Panc1 (cell line): ENCODE results near the gene P2RX1. TPM values are rescaled to one million over a fixed set of nuclear protein-coding genes. Genes with fewer than 3 reads are reported as not detected.

Experiments
- ATAC-seq: fragments of 200-7000 bp; cut with Tn5 transposase; 2 replicates; pipeline ENCODE4 v1.9.1; 2020; ENCODE audit warnings: mild to moderate bottlenecking, moderate library complexity
- BruUV-seq: library from RNA; stranded (reverse); fragments of 400-500 nt; replicated peaks from 2 replicates; lab custom pipeline; 2021; lab: Mats Ljungman, UMichigan
- CTCF ChIA-PET: fragments of 300-600 bp; sonication (Branson Sonifier 250); formaldehyde crosslinking; loops from one replicate; lab custom pipeline; 2022; ENCODE audit warnings: antibody characterized with exemption; lab: Charles Lee
- POLR2A ChIA-PET: fragments of 300-600 bp; sonication (Branson Sonifier 250); formaldehyde crosslinking; loops from one replicate; lab custom pipeline; 2022; ENCODE audit warnings: antibody characterized with exemption; lab: Charles Lee
- DNase-seq: peaks from one replicate; pipeline ENCODE4 v3.0.0-alpha.2; 2010; ENCODE audit warnings: low read depth, low spot score
- H3K27ac ChIP-seq: 2 replicates; pipeline ENCODE4 v1.5.1; 2011; ENCODE audit warnings: mild to moderate bottlenecking, low read length, inconsistent platforms
- H3K27me3 ChIP-seq: fragments of 200-500 bp; sonication (Bioruptor generic); 2 replicates; pipeline ENCODE4 v1.6.0; 2014; ENCODE audit warnings: low read length, inconsistent platforms; ENCODE audit not compliant: control insufficient read depth, insufficient read depth
- H3K36me3 ChIP-seq: fragments of 200-500 bp; sonication (Bioruptor generic); 2 replicates; pipeline ENCODE4 v1.5.1; 2014; ENCODE audit warnings: inconsistent platforms, mild to moderate bottlenecking, low read length, moderate library complexity; ENCODE audit not compliant: control insufficient read depth, insufficient read depth
- H3K4me1 ChIP-seq: 2 replicates; pipeline ENCODE4 v1.5.1; 2011; ENCODE audit warnings: inconsistent platforms, mild to moderate bottlenecking, low read length, moderate library complexity; ENCODE audit not compliant: control insufficient read depth, insufficient read depth
- H3K4me3 ChIP-seq, 2 experiments: 2 replicates each; pipeline ENCODE4 v1.5.1; 2011 to 2012; ENCODE audit warnings: low read depth in 2 of 2, low read length in 2 of 2, mild to moderate bottlenecking in 2 of 2, inconsistent platforms in 1 of 2, moderate library complexity in 1 of 2
- H3K9me3 ChIP-seq: fragments of 200-500 bp; sonication (Bioruptor generic); 2 replicates; pipeline ENCODE4 v1.5.1; 2014; ENCODE audit warnings: low read depth, mild to moderate bottlenecking, inconsistent platforms, low read length, moderate library complexity; ENCODE audit not compliant: control insufficient read depth, insufficient read depth
- POLR2AphosphoS5 ChIP-seq: IDR thresholded peaks from 2 replicates; pipeline ENCODE4 v1.6.1; 2012; ENCODE audit warnings: mild to moderate bottlenecking, low read depth, low read length, moderate library complexity
- SIN3A ChIP-seq: IDR thresholded peaks from 2 replicates; pipeline ENCODE4 v1.6.1; 2012; ENCODE audit warnings: low read depth, mild to moderate bottlenecking, low read length, moderate library complexity, borderline replicate concordance; ENCODE audit not compliant: insufficient read depth
- TCF7L2 ChIP-seq: IDR thresholded peaks from 2 replicates; pipeline ENCODE4 v1.6.1; 2011; ENCODE audit warnings: mild to moderate bottlenecking, low read depth, low read length, inconsistent platforms
- in situ Hi-C: cut with HindIII; loops from 2 replicates; pipeline ENCODE4 v1.10.0; 2016; ENCODE audit warnings: low sequenced_read_pairs, low pct_unique_long_range_greater_than_20kb
- intact Hi-C: fragments of 100-400 bp; cut with micrococcal nuclease; formaldehyde crosslinking; loops from one replicate; pipeline ENCODE4 v1.10.0; 2022; ENCODE audit not compliant: unreplicated experiment
- total RNA-seq: library from RNA; stranded (reverse); gene quantifications from one replicate; pipeline ENCODE4 v1.2.1, GENCODE V29; 2021; ENCODE audit not compliant: unreplicated experiment
- TF ChIP-seq, protein P1 (sequence below): fragments of 450-650 bp; IDR thresholded peaks from 2 replicates; pipeline ENCODE4 v1.5.1; 2017; ENCODE audit warnings: mild to moderate bottlenecking
- TF ChIP-seq, protein P2 (sequence below), 2 experiments: IDR thresholded peaks; 2 replicates each; pipeline ENCODE4 v1.6.1; 2011 to 2012; ENCODE audit warnings: low read depth in 2 of 2, control low read depth in 1 of 2, low read length in 1 of 2, mild to moderate bottlenecking in 1 of 2, moderate library complexity in 1 of 2; ENCODE audit not compliant: insufficient read depth in 1 of 2

P2RX1 gene
- total RNA-seq, 1 experiment from 2014 or later = not detected

DNA sequence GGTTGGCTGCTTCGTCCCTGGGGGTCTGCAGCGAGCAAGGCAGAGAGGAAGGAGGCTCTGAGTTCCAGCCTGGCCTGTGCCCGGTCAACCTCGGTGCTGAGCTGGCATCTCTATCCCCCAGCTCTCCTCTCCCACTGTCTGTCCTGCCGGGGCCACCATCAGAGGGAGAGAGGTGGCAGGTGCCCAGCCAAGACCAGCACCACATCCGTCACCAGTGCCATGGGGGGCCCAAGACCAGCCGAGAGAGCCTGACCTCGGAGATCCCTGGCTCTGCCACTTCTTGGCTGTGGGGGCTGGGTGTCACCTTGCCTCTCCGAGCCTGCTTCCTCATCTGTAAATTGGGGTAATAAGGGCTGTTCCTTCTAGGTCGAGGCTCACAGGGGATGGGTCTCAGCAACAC is 560 bp upstream of the P2RX1 start:
- ChIA-PET CTCF (no interaction called here), POLR2A (no interaction called here)
- Histone ChIP-seq H3K9me3 (no peaks in the 10 kb centered on the region), H3K36me3 (no peaks in the 10 kb centered on the region), H3K27me3 (no peaks in the 10 kb centered on the region), H3K4me3 (no peak overlapping the region), H3K4me1 (no peaks in the 10 kb centered on the region; the same call in 1 of the 2 replicates), H3K27ac (no peak overlapping the region)
- TF ChIP-seq, protein P1, sequence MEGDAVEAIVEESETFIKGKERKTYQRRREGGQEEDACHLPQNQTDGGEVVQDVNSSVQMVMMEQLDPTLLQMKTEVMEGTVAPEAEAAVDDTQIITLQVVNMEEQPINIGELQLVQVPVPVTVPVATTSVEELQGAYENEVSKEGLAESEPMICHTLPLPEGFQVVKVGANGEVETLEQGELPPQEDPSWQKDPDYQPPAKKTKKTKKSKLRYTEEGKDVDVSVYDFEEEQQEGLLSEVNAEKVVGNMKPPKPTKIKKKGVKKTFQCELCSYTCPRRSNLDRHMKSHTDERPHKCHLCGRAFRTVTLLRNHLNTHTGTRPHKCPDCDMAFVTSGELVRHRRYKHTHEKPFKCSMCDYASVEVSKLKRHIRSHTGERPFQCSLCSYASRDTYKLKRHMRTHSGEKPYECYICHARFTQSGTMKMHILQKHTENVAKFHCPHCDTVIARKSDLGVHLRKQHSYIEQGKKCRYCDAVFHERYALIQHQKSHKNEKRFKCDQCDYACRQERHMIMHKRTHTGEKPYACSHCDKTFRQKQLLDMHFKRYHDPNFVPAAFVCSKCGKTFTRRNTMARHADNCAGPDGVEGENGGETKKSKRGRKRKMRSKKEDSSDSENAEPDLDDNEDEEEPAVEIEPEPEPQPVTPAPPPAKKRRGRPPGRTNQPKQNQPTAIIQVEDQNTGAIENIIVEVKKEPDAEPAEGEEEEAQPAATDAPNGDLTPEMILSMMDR = no peak
- TF ChIP-seq POLR2AphosphoS5 = no peak
- TF ChIP-seq SIN3A = no peak
- no peak for TF ChIP-seq TCF7L2
- TF ChIP-seq, protein P2, sequence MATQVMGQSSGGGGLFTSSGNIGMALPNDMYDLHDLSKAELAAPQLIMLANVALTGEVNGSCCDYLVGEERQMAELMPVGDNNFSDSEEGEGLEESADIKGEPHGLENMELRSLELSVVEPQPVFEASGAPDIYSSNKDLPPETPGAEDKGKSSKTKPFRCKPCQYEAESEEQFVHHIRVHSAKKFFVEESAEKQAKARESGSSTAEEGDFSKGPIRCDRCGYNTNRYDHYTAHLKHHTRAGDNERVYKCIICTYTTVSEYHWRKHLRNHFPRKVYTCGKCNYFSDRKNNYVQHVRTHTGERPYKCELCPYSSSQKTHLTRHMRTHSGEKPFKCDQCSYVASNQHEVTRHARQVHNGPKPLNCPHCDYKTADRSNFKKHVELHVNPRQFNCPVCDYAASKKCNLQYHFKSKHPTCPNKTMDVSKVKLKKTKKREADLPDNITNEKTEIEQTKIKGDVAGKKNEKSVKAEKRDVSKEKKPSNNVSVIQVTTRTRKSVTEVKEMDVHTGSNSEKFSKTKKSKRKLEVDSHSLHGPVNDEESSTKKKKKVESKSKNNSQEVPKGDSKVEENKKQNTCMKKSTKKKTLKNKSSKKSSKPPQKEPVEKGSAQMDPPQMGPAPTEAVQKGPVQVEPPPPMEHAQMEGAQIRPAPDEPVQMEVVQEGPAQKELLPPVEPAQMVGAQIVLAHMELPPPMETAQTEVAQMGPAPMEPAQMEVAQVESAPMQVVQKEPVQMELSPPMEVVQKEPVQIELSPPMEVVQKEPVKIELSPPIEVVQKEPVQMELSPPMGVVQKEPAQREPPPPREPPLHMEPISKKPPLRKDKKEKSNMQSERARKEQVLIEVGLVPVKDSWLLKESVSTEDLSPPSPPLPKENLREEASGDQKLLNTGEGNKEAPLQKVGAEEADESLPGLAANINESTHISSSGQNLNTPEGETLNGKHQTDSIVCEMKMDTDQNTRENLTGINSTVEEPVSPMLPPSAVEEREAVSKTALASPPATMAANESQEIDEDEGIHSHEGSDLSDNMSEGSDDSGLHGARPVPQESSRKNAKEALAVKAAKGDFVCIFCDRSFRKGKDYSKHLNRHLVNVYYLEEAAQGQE (IDR thresholded peaks at IDR 0.05; ENCODE audit: insufficient read depth in 1 of 2, low read depth in 2 of 2, low read length in 1 of 2) = no peak
- in situ Hi-C loops = no loop called here
- DNase-seq (no peak), ATAC-seq (no peak)
- no TSS peak for BruUV-seq
- intact Hi-C loops = no loop called here

DNA sequence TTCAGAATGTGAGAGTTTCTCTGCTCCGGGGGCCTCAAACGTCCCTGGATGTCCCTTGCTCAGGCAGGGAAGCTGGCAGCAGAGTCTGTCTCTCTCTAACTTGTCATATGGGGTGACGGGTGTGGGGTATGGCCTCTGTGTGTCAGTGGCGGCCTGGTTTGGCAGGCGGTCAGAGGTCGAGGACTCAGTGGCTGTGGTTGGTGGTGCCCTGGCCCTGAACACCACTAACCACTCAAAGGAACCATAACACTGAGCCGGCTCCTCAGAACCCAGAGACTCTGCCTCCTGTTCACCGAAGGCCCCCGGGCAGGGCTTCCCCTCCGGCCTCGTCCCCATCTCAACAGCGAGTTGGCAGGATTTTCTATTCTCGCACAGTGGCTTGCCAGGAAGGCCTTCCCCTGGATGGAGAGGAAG is 677 bp downstream of the P2RX1 start:
- BruUV-seq = no TSS peak
- TF ChIP-seq SIN3A (no peak), TCF7L2 (no peak), POLR2AphosphoS5 (no peak)
- TF ChIP-seq, protein P2 (IDR thresholded peaks at IDR 0.05; ENCODE audit: insufficient read depth in 1 of 2, low read depth in 2 of 2, low read length in 1 of 2) = no peak
- TF ChIP-seq, protein P1 = no peak
- in situ Hi-C loops (no loop called here), intact Hi-C loops (no loop called here)
- Histone ChIP-seq H3K9me3 (no peaks in the 10 kb centered on the region), H3K4me1 (no peaks in the 10 kb centered on the region; the same call in 1 of the 2 replicates), H3K36me3 (no peaks in the 10 kb centered on the region), H3K27ac (no peak overlapping the region), H3K27me3 (no peaks in the 10 kb centered on the region), H3K4me3 (no peak overlapping the region)
- POLR2A ChIA-PET = no interaction called here
- ATAC-seq (no peak), DNase-seq (no peak)
- CTCF ChIA-PET = no interaction called here
